ENCODE measurements around the gene STRIP2. TPM values are rescaled to one million over a fixed set of nuclear protein-coding genes. Genes with fewer than 3 reads are reported as not detected.
"Not testable (repeated sequence)": the region's sequence is repeated elsewhere in the genome, so short reads cannot be mapped to it uniquely, and the experiment has no call there.

Gene STRIP2
- polyA plus RNA-seq, 3 donors: 0.11 to 0.20 (median 0.16) TPM

DNA sequence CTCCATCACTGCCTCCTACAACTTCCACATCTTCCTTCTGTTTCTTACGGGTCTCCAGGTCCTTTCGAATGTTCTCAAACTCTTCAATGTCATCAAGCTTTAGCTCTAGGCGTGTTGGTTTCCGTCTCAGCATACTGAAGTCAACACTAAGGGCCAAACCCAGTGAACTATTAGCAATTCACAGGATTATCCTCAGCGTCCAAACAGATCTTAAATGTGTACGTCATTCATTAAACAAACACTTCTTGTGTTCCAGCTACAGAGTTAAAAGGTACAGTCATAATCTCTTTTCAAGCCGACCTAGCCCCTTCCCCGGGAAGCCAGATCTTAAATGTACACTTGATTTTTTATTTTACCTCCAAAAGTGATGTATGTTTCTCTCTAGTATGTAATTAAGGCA lies 24.0 kb upstream of the STRIP2 start:
- 88 to 93% (median 91%) methylated on average over 8 of the region's 8 CpGs for WGBS, 3 donors

DNA sequence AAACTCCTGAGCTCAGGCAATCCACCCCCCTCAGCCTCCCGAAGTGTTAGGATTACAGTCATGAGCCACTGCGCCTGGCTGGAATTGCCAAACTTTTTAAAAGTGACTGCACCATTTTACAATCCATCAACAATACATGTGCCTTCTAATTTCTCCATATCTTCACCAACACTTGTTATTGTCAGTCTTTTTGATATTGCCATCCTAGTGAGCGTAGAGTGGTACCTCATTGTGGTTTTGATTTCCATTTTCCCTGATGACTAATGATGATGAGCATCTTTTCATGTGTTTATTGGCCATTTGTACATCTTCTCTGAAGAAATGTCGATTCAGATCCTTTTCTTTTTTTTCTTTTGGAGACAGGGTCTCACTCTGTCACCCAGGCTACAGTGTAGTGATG lies 21.7 kb upstream of the STRIP2 start:
- WGBS, 3 donors: 97 to 99% (median 98%) methylated on average over 4 of the region's 4 CpGs

More for the DNA sequence above, 24.0 kb upstream of the STRIP2 start:
- H3K27ac ChIP-seq (ENCODE audit: low read depth, low read length): not testable (repeated sequence)

DNA sequence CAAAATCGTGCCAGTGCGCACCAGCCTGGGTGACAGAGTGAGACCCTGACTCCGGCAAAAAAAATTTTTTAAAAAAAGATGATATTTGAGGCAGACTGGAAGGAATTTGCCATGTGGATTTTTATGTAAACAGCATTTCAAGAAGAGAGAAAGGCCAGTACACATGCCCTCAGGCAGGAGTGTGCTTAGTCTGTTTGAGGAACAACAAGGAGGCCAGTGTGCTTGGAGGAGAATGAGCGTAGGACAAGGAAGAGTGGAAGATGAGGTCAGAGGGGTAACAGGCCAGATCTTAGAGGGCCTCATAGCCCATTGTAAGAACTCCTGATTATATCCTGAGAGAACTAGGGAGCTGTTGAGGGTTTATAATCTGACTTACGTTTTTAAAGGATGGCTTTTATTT lies 17.2 kb upstream of the STRIP2 start:
- WGBS, 3 donors: 92 to 96% (median 94%) methylated on average over 5 of the region's 5 CpGs

More for the DNA sequence above, 21.7 kb upstream of the STRIP2 start:
- no peak overlapping the region for H3K27ac ChIP-seq (ENCODE audit: low read depth, low read length)

DNA sequence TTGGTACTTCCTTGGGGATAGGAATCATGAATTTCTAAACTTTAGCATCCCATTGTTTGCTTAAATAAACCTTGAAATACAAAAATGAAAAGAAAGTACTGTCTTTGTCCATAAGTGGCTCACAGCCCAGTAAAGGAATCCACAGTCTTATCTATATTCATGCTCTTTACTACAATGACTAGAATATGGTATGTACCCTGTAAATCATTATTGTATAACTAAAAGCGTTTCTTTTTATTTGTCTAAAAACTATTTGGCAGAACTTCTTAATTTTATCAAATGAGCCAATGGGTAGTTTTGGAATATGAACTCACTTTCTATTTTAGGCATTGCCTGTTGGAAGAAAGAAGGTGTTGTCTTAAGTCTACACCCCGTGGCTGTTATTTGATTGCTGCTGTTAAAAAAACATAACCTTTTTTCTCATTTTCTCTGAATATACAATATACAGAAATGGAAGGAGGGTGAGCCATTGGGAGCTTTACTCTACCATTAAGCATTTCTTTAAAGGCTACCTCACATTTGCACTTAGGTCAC lies 12.4 kb upstream of the STRIP2 start:
- WGBS, 3 donors: 14 to 65% (median 65%) methylated on average over 2 of the region's 2 CpGs
- no peak overlapping the region for H3K27ac ChIP-seq (ENCODE audit: low read depth, low read length)

More for the DNA sequence above, 17.2 kb upstream of the STRIP2 start:
- H3K27ac ChIP-seq (ENCODE audit: low read depth, low read length): no peak overlapping the region

DNA sequence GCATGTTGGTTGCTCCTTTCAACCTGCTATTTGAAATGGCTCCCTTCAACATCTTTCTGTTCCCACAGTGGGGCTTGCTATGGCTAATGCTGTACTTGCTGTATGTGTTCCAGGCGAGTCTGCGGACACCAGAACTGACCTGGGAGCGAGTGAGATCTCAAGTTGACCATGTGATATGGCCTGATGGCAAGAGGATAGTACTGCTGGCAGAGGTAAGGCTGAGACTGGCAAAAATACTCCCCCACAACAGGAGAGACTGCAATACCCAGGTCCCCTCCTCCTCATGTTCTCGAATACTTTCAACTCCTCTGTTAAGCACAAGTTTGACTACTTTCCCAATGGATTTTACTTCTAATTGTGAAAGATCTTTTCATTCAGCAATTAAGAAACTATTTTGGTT lies 11.5 kb upstream of the STRIP2 start:
- H3K27ac ChIP-seq (ENCODE audit: low read depth, low read length): no peak overlapping the region
- 93 to 98% (median 96%) methylated on average over 4 of the region's 4 CpGs for WGBS, 3 donors

DNA sequence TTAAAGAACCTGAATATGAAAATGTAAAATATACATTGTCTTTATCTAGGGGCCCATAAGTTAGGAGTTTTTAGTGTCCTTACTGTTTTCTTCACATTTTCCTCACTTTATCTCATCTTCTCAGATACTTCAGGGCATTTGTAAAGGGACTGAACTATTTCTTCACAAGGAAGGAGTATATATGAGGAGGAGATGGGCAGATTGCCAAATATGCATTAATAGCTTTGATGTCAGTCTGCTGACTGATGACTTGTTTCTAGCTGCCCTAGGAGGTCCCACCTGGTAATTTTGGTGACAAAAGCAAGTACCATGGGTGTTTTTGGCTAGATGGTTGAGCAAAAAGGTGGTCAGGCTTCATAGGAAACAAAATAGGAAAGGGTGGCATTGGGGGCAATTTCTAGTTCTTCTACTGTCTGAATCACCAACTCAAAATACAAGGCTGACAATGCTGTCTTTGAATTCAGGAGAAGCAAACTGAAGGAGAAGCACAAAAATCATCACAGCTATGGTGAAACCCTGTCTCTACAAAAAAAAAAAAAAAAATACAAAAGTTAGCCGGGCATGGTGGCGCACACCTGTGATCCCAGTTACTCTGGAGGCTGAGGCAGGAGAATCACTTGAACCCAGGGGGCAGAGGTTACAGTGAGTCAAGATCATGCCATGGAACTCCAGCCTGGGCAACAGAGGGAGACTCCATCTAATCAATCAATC lies 10.4 kb upstream of the STRIP2 start:
- no peak overlapping the region for H3K27ac ChIP-seq (ENCODE audit: low read depth, low read length)
- WGBS, 3 donors: 98 to 100% (median 100%) methylated on average over 2 of the region's 2 CpGs

DNA sequence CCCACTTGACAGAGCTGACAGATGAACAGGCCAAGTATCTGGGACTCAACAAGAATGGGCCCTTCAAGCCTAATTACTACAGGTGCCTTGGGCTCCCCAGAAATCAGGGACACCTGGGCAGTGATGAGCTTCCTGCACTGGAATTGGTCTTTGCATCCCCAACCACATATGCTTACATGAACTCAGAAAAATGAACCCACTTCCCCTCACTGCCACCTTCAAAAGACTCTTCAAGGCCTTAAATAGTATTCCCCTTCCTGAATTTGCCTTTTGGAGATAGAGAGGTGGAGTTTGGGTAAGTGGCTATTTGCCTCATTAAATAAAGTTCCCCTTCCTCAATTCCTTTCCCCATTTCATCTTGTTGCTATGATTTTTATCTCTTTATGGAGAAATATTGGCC lies 7.8 kb upstream of the STRIP2 start:
- H3K27ac ChIP-seq (ENCODE audit: low read depth, low read length): no peak overlapping the region

DNA sequence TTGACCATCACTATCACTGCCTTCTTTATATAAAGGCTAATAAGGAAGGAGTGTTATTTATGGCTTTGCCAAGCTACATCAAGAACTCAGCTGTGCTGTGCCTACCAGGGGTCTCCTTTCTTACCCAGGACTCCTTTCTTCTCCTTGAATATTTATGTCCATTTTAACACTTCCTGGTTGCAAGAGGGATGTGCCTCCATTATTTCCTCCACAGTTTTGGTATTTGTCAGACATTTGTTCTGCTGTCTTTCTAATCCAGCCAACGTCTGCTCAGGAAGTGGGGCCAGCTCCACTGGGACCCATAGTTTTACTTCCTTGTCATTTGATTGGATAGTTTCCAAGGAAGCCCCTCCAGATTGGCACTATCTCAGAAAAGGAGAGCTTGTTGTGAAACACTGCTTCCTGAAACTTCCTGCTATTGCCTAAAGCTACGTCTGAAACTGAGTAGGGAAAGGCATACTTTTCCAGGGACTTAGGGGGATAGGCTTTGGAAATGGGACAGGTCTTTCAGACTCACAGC lies 6.6 kb upstream of the STRIP2 start:
- H3K27ac ChIP-seq (ENCODE audit: low read depth, low read length): no peak overlapping the region
- 15 to 67% (median 19%) methylated on average over 2 of the region's 2 CpGs for WGBS, 3 donors

DNA sequence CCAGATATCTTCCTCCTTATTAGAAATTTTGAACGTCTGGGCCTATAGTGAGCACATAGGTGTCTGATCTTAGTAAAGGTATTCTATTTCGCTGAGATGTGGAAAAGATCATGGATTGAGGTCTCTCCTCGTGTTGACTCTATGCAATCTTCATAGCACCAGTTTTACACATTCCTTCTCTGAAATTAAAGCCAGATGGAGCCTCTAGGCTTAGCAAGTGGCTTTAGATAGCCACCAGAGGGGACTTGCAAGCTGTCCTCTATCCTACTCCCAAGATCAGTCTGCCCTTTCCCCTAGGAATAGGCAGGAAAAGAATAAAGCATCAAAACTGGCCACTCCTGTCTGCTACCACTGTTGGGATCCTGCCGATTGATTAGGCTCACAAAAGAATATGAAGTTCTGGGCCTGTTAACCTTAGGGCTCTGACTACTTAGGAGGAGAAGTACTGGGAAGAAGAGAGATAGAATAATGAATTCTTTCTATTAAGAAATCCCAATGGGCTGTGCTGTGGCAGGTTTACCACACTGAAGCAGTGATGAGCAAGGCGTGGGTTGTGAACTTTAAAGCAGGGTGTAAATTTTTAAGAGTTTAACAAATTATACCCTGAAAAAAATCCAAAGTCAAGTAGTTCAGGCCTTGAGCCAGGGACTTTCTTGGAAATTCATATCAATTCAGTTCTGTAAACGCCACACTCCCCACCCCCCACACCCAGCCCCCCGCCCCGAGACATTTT lies 2.2 kb upstream of the STRIP2 start:
- 74 to 79% (median 76%) methylated on average over 8 of the region's 8 CpGs for WGBS, 3 donors
- H3K27ac ChIP-seq (ENCODE audit: low read depth, low read length): no peak overlapping the region

DNA sequence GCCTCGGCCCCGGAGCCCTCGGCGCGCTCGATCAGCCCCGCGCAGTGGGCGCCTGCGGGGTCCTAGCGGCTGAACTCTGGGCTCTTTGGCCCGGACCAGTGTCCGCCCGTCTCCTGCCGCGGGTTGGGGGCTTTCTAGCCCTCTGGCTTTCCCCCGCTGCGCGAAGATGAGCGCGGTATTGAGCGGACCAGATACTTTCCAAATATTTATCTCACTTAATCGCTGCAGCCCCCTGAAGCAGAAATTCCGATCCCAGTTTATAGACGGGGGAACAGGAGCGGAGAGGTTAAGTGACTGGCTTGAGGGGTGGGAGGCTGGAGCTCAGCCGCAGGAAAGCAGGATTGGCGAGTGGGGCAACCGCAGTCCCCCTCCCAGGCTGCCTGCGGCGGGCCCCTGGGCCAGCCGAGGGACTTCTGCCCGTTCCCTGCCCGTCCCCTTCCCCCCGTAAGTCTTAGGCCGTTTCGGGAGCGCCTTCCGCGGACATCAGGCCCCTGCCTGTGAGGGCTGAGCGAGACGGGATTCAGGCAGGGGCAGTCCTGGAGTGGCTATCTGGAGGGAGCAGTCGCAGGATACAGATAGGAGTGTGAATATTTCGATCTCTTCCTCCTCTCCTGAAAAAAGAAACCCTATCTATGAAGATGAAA lies 565 bp downstream of the STRIP2 start:
- WGBS, 3 donors: 1 to 4% (median 2%) methylated on average over 36 to 44 of the region's 44 CpGs
- H3K27ac ChIP-seq (ENCODE audit: low read depth, low read length): no peak overlapping the region

DNA sequence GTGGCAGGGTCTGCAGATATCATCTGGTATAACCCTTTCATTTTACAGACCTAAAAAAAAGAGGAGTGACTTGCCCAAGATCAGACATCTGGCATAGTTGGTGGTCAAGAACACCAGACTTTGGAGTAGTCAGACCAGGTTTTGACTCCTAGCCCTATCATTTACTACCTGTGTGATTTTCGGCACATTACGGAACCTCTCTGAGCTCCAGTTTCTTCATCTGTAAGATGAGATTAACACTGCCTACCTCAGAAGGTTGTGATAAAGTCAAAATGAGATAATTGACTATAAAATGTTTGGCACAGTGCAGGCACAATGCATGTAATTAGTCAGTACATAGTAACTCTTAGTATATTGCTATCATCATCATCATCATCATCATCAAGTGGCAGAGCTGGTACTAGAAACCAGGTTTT lies 1.2 kb downstream of the STRIP2 start:
- 93 to 95% (median 94%) methylated on average over 2 of the region's 2 CpGs for WGBS, 3 donors

DNA sequence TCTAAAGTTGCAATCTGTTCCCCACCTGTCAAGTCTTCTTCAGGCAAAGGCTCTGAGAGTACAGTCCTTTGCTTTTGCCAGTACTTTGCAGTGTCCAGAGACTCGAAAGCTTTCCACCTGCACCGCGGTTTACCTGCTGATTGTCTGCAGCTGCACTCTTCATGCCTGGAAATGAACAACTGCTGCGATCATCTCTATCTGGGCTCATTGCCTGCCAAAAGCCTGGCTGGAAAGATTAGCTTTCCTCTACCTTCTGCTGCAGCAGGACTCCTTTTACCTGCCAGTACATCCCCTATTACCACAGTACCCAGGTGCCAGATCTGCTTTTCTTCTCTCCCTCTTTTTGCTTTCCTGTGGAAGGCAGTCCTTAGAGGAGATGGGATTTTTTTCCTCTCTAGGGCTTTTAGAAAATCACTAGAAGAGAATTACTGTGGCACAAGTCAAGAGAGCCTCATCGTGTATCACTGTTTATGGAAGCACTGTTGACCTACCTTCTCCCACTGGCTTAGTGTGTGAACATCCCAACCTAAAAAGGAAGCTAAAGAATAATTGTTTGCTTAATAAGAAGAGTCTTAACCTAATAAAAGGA lies 2.2 kb downstream of the STRIP2 start:
- no peak overlapping the region for H3K27ac ChIP-seq (ENCODE audit: low read depth, low read length)
- 76 to 95% (median 95%) methylated on average over 5 of the region's 5 CpGs for WGBS, 3 donors

More for the DNA sequence above, 1.2 kb downstream of the STRIP2 start:
- H3K27ac ChIP-seq (ENCODE audit: low read depth, low read length): no peak overlapping the region

DNA sequence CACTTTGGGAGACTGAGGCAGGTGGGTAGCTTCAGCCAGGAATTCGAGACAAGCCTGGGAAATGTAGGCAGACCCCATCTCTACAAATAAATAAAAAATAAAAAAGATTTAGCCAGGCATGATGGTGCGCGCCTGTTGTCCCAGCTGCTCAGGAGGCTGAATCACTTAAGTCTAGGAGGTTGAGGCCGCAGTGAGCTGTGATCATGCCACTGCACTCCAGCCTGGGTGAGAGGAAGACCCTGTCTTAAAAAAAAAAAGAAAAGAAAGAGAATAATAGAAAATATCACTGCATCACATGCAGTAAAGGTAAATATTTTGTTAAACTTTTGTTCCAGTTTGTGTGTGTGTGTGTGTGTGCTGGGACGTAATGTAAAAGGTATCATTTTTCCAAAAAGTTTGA lies 3.0 kb downstream of the STRIP2 start:
- 95 to 97% (median 96%) methylated on average over 5 of the region's 5 CpGs for WGBS, 3 donors
- no peak overlapping the region for H3K27ac ChIP-seq (ENCODE audit: low read depth, low read length)

DNA sequence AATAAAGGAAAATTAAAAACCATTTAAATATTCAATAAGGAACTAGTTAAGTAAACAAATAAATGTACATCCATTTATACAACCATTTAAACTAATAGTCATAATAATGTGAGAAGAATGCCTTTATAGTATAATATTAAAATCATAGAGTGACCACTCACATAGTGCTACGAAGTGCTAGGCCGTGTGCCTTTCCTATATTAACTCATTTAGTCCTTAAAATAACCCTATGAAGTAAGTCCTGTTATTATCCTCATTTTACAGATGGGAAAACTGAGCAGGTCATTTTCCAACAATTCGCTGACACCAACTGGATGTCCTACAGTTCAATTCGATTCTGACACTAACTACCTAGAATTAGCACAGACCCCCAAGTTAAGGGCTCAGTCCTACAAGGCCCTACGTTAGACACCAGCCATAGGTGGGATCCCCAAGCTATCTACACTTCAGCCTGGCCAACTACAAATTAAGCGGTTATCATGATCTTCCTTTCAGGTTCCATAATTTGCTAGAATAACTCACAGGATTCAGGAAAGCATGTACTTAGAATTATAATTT lies 4.1 kb downstream of the STRIP2 start:
- 95 to 96% (median 96%) methylated on average over 6 of the region's 6 CpGs for WGBS, 3 donors
- H3K27ac ChIP-seq (ENCODE audit: low read depth, low read length): no peak overlapping the region

DNA sequence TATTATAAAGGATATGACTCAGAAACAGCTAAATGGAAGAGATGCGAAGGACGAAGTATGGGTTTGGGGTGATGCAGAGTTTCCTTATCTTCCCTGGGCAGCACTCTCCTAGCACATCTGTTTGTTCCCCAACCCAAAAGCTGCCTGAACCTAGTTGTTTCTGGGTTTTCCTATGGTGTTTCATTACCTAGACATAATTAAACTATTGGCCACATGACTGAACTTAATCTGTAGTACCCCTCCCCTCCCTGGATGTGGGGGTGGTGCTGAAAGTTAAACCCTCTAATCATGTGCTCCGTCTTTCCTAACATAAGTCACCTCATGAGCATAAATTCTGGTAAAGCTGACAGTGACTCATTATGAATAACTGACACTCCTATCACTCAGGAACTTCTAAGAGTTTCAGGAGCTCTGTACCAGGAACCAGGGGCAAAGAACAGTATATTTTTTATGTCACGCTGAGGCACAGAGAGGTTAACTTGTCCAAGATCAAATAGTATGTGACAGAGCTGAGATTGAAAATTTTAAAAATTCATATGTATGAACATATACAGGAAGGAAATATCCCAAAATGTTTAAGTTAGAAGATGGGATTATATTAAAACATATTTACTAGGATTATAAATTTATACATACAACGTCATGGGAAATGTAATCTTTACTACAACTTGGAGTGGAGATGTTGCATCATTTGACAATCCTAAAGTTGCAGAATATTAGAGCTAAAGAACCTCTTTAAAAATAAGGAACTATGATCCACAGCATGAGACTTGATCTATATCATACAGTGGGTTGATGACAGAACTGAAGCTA lies 4.8 kb downstream of the STRIP2 start:
- 72 to 91% (median 76%) methylated on average over 5 of the region's 5 CpGs for WGBS, 3 donors
- no peak overlapping the region for H3K27ac ChIP-seq (ENCODE audit: low read depth, low read length)

DNA sequence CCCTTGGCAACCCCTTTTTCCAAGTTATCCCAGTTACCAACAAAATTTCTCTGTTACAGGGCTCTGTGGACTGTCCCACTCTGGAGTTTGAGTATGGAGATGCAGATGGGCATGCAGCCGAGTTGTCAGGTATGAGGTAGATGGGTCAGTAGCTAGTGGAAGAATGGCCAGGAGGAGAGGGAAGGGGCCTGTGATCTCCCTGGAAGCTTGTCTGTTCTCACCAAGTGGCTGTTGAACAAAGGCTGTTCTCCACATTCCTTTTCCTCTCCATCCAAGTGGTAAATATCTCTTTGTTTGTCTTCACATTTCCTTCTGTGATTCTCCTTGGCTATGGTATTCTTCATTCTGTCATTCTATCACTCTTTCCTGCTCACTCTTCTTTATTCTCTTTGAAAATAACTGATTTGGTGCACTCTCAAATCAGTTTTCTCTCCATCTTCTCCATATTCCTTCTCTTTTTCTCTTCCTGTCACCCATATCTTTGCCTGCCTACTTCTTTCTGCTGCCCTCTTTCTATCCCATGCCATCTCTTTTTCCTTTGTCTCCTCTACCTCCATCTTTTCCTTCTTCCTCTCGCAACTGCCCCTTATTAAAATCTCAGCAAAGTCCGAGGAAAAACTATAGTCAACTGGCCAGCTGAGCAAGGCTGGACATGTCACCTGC lies 5.9 kb downstream of the STRIP2 start:
- no peak overlapping the region for H3K27ac ChIP-seq (ENCODE audit: low read depth, low read length)
- 96 to 98% (median 96%) methylated on average over 3 of the region's 3 CpGs for WGBS, 3 donors

DNA sequence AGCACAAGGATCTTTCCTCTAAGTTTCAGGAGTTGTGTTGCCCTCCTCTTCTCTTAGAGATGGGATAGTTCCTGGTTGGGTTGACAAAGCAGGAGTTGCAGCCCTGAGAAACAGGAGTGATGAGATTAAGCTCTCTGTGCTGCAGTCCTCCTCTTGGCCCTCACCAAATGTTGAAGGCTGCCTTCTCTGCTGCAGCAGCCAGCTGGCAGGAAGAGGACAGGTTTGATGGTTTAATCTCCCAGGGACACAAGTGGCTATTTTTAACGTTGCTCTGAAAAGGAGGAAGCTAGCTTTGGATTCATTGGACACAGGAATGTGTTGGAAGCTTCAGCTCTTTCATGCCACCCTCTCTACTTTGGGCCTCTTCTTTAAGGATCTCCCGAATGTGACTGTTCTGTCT lies 9.4 kb downstream of the STRIP2 start:
- WGBS, 3 donors: 17 to 46% (median 36%) methylated on average over 2 of the region's 2 CpGs
- no peak overlapping the region for H3K27ac ChIP-seq (ENCODE audit: low read depth, low read length)

Measured in adipose tissue (tissue), 3 donors.